SIG-M5 treated with dmso at 0.1 percent for 504 hours (cell line): ENCODE data around the gene PSME3.

Experiments
- DNase-seq: peaks from one replicate; lab custom pipeline; 2025; ENCODE audit not compliant: unreplicated experiment; lab: John Stamatoyannopoulos, UW

PSME3 gene

DNA sequence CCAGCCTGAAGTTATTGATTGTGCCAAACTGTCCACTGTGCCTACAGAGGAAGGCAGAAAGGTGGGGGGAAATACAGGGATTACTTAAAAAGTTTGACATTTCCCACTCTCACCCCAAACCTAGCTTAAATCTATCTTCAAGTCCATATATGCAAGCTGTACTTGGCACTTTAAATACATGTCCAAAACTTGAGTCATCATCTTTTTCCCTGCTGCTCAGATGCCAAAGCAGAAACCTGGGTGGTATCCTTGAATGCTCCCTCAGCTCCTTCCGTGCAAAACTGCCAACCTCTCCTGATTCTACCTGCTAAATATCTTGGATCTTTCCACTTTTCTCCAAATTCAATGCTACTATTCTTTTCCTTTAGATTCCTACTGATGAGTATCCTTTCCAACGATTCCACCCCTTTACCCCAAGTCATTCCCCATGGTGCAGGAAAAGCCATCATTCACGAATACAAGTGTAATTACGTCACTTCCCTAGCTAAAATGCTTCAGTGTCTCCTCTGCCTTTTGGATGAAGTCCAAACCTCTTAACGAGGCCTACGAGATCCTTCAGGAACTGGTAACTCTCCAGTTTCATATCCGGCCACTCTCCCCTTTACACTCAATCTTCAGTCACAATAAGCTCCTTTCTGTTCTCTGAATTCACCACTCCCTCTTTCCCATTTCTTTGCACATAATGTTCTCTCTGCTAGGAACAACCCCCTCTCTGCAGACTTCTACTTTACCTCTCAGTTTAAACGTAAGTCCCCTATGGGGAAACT, 18.4 kb upstream of the PSME3 start:
- DNase-seq, result no peak

DNA sequence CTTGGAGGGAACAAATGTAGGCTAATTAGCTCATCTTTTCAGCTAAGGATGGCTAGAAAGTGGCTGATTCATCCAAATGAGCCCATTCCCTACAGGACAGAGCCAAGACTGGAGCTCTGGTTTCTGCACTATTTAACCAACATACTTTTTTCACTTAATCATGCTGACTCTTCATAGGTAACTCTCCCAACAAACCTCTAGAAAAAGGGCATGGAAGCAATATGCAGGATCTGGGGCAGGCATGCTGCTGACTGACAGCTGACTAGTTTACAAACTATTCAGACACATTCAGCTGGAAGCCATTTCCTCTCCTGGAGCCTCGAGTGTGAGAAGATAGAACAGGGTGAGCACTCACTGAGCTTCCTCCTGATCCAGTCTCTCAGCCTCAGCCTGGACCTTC, 15.3 kb upstream of the PSME3 start:
- DNase-seq, result no peak

DNA sequence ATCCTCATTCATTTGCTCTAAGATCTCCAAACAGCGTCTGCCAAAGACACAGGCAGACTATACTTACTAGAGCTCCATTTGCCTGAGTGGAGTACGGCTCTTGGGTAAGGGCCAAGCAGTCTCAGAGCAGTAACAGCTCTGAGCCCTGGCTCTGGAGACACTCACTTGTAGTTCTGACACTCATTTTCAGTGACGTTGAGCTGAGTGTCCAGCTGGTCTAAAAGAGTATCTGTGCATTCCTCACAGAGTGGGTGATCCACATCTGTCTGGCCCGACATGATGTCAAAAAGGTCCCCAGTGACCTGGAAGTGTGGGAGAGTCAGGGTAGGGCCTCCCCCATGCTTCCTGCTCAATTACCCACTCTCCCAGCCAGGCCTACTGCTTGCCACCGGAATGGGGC, 14.8 kb upstream of the PSME3 start:
- DNase-seq, result no peak

DNA sequence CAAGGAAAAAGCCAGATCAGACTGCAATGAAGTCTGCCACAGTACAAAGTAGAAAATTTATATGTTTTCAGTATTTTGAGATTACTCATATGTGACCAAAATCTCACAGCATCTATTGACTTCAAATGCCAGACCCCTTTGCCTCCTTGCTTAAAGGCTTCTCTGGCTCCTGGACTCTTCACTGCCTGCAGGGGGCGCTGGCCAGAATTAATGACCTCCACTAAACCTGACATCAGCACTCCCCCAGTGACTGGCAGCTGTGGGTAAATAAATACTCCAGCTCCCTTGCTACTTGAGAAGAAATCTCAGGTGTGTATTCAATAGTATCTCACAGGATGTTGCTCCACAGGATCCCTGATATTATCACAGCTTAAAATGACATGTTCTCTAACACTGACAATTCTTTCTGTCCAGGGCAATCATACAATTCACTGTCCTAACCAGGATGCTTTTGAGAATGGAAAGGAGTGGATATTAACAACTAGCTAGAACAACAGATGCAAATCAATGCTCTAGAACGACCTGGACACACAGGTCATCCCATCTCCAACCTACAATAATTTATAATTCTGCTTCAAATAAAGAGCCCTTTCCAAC, 13.2 kb upstream of the PSME3 start:
- DNase-seq, result peak; percentile 66

DNA sequence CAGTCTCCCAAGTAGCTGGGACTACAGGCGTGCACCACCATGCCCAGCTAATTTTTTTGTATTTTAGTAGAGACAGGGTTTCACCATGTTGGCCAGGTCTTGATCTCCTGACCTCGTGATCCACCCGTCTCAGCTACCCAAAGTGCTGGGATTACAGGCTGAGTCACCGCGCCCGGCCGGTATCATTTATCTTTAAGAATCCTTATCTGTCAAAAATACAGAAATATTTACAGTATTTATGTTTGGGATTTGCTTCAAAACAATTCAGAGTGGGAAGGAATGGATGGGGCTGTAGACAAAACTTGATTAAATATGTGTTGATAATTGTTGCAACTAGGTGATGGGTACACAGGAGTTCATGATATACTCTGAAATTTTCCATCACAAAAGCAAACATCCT, 12.0 kb upstream of the PSME3 start:
- no peak for DNase-seq

DNA sequence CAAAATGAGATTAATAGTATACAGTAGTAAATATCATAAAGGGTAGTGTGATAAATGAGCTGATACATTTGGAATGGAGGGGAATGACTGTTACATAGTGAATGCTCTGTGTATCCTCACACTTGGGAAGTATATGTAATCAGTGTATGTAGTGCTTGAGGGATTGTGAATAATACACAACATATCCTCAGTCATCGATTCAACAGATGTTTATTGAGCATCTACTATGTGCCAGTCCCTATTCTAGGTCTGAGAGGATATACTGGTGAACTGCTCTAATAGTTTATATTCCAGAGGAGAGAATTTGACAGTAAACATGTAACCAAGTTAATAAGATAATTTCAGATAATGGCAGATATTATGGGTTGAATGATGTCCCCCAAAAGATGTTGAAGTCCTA, 5.7 kb upstream of the PSME3 start:
- DNase-seq, result no peak

DNA sequence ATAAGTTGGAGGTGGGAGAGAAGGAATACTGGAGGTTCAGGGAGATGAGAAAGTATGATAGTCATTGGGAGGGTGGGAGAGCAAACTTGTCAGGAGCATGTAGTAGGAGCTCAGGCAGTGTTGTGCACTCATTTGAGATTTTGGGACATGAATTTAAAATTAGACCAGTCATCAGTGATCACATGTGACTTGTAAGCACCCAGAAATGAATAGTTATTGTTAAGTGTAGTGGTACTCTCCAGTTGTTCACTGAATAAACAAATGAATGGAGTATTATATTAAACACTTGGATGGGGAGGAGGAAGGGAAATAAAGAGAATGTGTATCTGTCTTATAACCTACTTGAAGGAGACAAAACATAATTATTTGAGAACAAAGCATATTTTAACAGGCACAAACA, 2.2 kb upstream of the PSME3 start:
- no peak for DNase-seq

DNA sequence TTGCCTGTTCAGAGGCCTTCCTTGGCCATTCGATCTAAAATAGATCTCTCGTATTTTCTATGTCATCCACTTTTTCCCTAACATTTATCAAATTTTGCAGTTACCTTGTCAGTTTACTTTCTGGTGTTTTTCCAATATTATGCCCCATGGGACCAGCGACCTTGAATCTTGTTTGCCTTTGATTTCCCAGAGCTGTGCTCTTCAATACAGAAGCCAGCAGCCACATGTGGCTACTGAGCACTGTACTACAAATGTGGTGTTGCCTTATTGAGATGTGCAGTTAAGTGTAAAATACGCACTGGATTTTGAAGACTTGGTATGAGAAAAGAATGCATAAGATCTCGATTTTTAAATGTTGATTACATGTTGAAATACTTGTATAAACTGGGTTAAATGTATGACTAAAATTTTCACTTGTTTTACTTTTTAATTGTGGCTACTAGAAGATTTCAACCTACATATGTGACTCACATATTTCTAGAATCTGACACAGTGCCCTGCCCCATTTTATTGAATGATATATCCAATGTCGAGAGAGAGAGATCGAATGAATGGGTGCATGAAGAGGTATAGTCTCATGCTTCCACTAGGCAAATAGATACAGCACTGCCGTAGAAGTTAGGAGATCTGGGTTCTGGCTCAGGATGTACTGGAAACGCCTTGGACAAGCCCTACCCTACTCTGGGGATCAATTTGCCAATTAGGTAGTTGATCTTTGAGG, 824 bp upstream of the PSME3 start:
- no peak for DNase-seq

DNA sequence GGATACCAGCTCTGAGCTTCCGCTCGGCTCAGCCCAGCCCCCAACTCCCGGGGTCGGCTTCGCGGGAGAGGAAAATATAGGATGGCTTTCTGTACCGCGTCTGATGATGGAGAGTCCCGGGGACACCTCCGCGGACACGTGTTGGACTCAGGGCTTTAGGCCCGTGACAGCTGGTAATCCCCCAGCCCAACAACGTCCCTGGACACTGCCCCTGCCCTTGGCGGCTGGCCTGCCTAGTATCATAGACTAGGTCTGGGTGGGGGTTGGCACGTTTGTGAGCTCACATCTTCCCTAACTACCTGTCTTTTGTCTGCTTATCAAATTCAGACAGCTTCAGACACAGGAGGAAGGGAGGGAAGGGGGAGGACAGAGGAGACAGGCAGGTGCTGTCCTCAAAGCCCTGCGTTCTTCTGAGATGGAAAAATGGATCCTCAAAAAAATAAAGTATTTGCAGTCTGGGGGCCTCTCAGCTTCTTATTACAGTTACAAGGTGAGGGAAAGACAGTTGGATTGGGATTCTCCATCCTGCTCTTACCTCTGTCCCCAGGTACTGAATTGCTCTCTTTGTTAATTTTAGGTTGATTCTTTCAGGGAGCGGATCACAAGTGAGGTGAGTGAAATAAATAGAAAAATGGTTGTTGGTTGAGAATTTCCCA, 698 bp downstream of the PSME3 start:
- no peak for DNase-seq

DNA sequence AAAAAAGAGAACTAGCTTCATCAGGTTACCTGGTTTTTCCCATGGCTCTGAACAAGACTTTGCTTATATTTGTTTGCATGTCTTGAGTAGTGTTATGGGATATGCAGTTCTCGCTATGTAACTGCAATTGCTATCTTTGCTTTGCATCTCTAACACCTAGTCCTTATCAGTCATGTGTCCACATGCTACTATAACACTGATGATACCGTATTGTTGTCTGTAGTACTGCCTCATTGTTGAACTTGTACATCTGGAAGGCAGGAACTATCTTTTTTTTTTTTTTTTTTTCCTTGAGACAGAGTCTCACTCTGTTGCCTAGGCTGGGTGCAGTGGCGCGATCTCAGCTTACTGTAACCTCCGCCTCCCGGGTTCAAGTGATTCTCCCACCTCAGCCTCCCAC, 2.5 kb downstream of the PSME3 start:
- DNase-seq, result no peak

DNA sequence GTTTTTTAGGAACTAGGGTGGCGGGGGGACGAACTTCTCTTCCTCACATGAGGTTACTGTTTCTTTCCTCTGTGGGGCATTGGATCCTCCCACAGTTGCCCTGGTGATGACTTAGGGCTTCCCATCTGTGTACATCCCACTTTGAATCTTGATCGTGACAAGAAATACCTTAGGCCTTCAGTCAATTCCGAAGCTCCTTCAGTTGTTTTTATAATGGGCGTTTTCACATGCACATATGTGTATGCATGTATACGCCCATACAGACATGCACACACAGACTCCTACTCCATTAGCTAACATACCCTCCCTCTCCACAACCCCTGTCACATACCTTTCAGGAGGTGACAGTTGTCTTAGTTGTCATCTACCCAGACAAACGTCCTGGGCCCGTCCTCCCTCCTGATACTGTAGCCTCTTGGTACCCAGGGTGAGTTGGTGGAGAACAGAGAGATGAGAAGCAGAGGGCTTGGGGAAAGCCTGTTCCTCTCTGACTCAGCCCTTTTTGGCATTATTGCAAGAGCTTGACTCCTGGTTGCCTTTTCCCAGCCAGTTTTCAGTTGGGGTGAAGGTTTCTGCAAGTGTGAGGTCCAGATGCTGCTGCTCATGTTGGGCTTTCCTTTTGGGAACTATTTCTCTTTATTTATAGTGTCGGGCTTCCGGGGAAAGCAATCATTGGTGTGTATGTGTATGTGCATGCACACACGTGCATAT, 8.9 kb downstream of the PSME3 start:
- no peak for DNase-seq

DNA sequence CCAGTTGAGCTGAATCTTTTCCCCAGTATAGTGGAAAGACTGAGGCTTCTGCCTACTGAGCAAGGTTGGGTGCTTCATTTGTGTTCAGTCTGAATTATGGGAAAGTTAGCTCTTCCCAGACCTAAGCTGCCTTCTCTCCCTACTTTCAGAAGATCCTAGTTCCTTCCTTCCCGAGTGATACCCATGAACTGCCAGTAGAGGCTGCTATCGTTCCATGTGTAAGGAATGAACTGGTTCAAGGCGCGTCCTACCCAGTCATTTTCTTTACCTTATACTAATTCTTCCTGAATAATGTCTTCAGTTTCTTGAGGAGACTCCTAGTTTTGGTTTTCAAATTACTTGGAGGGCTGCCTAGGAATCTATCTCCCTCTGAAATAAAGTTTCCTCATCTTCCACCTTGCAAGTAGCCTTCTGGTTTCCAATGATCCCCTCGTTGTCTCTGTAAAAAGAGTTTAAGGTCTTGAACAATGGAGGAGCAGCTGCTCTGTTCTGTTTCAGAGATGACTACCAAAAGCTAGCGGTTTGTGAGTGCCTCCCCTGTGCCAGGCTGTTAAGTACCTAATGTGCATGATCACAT, 10.2 kb downstream of the PSME3 start:
- peak; percentile 52 for DNase-seq

DNA sequence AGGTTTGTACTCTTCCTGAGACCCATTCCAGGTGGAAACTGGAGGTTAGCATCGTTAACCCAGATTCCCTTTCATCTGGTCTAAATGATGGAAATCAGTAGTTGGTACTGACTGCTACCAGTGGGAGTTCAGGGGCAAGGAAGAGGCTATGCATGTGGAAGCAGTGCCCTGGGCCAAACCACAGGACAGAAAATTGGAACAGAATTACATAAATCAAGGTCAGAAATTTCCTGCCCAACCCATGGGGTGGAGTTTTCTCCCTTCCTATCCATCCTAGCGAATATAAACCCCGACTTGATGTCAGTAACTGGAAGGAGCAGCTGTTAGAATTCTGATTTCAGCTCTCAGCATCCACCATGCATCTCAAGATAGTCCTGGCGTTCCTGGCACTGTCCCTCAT, 11.1 kb downstream of the PSME3 start, which contains the start of gene AOC2:
AOC2 (plus strand) TSS at position 310 of the 400 bp plus-strand sequence; CDS start at position 357, 47 bp downstream.
- no peak for DNase-seq

DNA sequence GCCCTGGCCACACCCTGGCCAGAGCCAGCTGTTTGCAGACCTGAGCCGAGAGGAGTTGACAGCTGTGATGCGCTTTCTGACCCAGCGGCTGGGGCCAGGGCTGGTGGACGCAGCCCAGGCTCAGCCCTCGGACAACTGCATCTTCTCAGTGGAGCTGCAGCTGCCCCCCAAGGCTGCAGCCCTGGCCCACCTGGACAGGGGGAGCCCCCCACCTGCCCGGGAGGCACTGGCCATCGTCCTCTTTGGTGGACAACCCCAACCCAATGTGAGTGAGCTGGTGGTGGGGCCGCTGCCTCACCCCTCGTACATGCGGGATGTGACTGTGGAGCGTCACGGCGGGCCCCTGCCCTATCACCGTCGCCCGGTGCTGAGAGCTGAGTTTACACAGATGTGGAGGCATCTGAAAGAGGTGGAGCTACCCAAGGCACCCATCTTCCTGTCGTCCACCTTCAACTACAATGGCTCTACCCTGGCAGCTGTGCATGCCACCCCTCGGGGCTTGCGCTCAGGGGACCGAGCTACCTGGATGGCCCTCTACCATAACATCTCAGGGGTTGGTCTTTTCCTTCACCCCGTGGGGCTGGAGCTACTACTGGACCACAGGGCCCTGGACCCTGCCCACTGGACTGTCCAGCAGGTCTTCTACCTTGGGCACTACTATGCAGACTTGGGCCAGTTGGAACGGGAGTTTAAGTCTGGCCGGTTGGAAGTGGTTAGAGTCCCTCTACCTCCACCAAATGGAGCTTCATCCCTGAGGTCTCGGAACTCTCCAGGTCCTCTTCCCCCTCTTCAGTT, 11.8 kb downstream of the PSME3 start:
- DNase-seq, result no peak

DNA sequence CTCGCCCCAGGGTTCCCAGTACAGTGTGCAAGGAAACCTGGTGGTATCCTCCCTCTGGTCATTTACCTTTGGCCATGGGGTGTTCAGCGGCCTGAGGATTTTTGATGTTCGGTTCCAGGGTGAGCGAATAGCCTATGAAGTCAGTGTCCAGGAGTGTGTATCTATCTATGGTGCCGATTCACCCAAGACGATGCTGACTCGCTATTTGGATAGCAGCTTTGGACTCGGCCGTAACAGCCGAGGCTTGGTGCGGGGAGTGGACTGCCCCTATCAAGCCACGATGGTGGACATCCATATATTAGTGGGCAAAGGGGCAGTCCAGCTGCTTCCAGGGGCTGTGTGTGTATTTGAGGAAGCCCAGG, 12.3 kb downstream of the PSME3 start:
- no peak for DNase-seq

DNA sequence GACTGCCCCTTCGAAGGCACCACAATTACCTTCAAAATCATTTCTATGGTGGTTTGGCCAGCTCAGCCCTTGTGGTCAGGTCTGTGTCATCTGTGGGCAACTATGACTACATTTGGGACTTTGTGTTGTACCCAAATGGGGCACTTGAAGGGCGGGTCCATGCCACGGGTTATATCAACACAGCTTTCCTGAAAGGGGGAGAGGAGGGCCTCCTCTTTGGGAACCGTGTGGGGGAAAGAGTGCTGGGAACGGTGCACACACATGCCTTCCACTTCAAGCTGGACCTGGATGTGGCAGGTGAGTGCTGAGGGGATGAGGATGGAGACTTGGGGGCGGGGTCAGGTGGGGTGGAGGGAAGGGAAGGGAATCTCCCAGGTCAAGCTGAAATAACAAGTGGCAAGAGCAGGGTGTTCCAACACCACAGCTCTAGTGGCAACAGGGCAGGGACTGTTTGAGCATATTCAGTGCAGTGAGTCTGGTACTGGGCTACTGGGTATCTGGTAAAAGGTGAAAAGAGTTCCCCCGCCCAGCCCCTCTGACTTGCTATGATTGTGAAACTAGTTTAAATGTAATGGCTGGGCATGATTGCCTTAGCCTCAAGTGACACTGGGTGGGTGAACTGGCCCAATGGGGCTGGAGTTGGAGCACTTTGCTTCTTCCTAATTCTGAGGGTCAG, 12.9 kb downstream of the PSME3 start:
- DNase-seq, result no peak

DNA sequence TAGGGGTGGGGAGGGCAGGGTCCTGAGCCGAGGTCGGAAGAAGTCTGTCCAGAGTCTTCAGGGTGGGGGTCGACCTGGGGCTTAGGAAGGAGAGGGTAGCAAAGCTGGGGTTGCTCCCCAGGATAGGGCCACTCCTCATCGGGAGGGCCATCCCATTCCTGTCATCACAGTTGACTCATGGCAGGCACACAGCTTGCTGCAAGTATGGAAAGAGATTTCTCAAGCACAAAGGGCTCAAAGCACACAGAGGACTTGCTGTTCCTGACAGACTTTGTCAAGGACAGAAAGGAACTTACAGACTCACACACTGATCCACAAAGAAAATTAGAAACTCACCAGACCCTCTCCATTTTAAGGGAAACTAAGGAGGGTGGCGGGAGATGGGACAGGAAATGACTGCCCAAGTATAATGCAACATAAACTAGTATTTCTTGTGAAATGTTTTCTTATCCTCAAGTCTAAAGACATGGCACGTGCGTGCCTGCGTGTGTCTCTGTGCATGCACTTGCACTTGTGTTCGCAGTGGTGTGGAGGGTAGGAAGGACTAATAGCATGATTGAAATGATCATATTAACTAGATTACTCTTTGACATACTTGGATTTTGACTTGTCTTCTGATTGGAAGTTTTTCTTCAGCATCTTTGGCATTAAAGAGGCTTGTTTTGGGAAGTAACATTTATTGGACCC, 13.5 kb downstream of the PSME3 start:
- DNase-seq, result no peak

DNA sequence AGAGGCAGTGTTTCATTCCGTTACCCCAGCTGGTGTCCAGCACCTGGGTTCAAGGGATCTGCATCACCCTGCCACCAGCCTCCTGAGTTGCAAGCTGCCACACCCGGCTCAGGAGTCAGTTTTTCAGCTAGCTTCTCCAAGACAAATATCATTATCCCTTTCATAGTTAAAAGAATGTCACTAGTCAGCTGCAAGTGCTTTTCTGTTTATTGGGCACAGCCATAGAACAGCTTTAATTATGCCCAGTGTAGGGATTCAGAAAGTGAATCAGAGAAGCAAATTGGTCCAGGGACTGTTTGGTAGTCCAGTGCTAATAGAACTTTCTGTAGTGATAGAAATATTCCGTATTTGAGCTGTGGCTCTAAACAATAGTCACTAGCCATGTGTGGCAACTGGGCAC, 14.9 kb downstream of the PSME3 start:
- no peak for DNase-seq

DNA sequence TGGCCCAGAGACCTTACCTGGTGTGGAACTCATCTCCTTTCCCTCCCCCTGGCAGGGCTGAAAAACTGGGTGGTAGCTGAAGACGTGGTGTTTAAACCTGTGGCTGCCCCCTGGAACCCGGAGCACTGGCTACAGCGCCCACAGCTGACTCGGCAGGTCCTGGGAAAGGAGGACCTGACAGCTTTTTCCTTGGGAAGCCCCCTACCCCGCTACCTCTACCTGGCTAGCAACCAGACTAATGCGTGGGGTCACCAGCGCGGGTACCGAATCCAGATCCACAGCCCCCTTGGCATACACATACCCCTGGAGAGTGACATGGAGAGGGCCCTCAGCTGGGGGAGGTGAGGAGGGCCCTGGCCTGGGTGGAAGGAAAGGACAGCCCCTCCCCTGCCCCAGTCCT, 15.8 kb downstream of the PSME3 start:
- no peak for DNase-seq
